K562 (cell line): Measurements from ENCODE around the gene PSMD11.

Experiments
- FOXK2 ChIP-seq, 2 experiments: fragments of 450-650 bp; IDR thresholded peaks in 1 of 2; conservative IDR thresholded peaks in 1 of 2; 2 replicates each; pipeline ENCODE4 v1.6.1; 2016; ENCODE audit warnings: low read depth in 2 of 2, mild to moderate bottlenecking in 1 of 2
- GTF3C2 ChIP-seq: IDR thresholded peaks from 3 replicates; pipeline ENCODE4 v1.6.1; 2011; ENCODE audit warnings: borderline replicate concordance, mild to moderate bottlenecking, moderate library complexity; ENCODE audit not compliant: insufficient read length; ENCODE audit errors: extremely low read depth
- JUND ChIP-seq, 2 experiments: IDR thresholded peaks; 2 replicates in 1 of 2; 3 replicates in 1 of 2; pipeline ENCODE4 v1.6.1; 2011; ENCODE audit warnings: borderline replicate concordance in 2 of 2, low read depth in 2 of 2, low read length in 2 of 2, improper control_type of control experiment in 1 of 2, missing biosample characterization in 1 of 2, missing genetic modification characterization in 1 of 2, missing genetic modification reagents in 1 of 2
- KDM4B ChIP-seq, 2 experiments: fragments of 450-650 bp in 1 of 2; sonication (generic) in 1 of 2; IDR thresholded peaks; 2 replicates each; pipeline ENCODE4 v1.6.1; 2016 to 2017; ENCODE audit warnings: borderline replicate concordance in 2 of 2, antibody characterized with exemption in 1 of 2, low read depth in 1 of 2, mild to moderate bottlenecking in 1 of 2
- MAX ChIP-seq: sonication (generic); formaldehyde crosslinking; IDR thresholded peaks from 2 replicates; pipeline ENCODE4 v1.9.0; 2022; ENCODE audit warnings: mild to moderate bottlenecking, missing genetic modification reagents
- MECOM ChIP-seq: fragments of 250-450 bp; sonication (Bioruptor Pico); IDR thresholded peaks from 2 replicates; pipeline ENCODE4 v1.8.0; 2022; ENCODE audit warnings: inconsistent platforms
- RBM22 ChIP-seq: fragments of 200-400 bp; formaldehyde crosslinking; IDR thresholded peaks from 2 replicates; pipeline ENCODE4 v1.6.1; 2018; ENCODE audit warnings: low read length, low read depth; ENCODE audit not compliant: poor library complexity, severe bottlenecking
- TBP ChIP-seq: optimal IDR thresholded peaks from 2 replicates; pipeline ENCODE3; 2011; ENCODE audit warnings: low read depth, low read length, improper control_type of control experiment
- ZBTB34 ChIP-seq: fragments of 250-450 bp; sonication (Bioruptor Pico); IDR thresholded peaks from 2 replicates; pipeline ENCODE4 v1.8.0; 2021; ENCODE audit warnings: mild to moderate bottlenecking, moderate library complexity
- ZNF12 ChIP-seq: sonication (generic); formaldehyde crosslinking; IDR thresholded peaks from 2 replicates; pipeline ENCODE4 v1.4.0; 2020; ENCODE audit warnings: mild to moderate bottlenecking, missing genetic modification reagents
- ZNF263 ChIP-seq: sonication (generic); formaldehyde crosslinking; IDR thresholded peaks from 2 replicates; pipeline ENCODE4 v1.8.0; 2022; ENCODE audit warnings: mild to moderate bottlenecking, missing genetic modification reagents, borderline replicate concordance
- TF ChIP-seq, protein P1 (sequence below), 3 experiments: IDR thresholded peaks in 2 of 3; conservative IDR thresholded peaks in 1 of 3; 2 replicates each; pipeline ENCODE4 v1.5.1; 2011 to 2012; ENCODE audit warnings: low read length in 3 of 3, mild to moderate bottlenecking in 3 of 3, control low read depth in 2 of 3, improper control_type of control experiment in 1 of 3, inconsistent platforms in 1 of 3, low read depth in 1 of 3, mixed read lengths in 1 of 3, moderate library complexity in 1 of 3; ENCODE audit not compliant: insufficient read depth in 2 of 3
- TF ChIP-seq, protein P2 (sequence below): sonication (generic); formaldehyde crosslinking; IDR thresholded peaks from 2 replicates; pipeline ENCODE4 v1.8.1; 2023; ENCODE audit warnings: mild to moderate bottlenecking, missing genetic modification reagents
- TF ChIP-seq, protein P3 (sequence below): sonication (generic); formaldehyde crosslinking; IDR thresholded peaks from 2 replicates; pipeline ENCODE4 v1.8.1; 2023; ENCODE audit warnings: mild to moderate bottlenecking, missing genetic modification reagents, moderate library complexity

DNA sequence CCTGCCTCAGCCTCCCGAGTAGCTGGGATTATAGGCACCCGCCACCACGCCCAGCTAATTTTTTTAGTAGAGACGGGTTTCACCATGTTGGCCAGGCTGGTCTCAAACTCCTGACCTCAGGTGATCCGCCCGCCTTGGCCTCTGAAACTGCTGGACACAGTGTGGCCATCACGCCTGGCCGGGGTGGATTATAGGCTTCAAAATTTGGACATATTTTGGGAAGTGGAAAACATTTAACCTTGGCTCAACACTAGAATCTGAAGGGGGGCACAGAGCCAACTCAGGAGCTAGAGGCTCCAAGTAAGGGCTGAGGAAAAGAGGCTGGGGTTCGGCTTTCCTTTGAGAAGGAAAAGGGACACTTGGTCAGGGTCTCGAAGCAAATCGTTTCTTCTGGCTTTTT, 40.3 kb downstream of the PSMD11 start:
- TF ChIP-seq RBM22 (no peak), ZNF12 (CRISPR knock-in tag) (no peak), MAX (CRISPR knock-in tag) (no peak), ZBTB34 (CRISPR knock-in tag) (no peak), FOXK2 (conservative IDR thresholded peaks at IDR 0.05 in 1 of 2, IDR thresholded peaks at IDR 0.05 in 1 of 2; ENCODE audit: low read depth in 2 of 2) (no peak), MECOM (CRISPR knock-in tag) (no peak), ZNF263 (CRISPR knock-in tag) (no peak), TBP (no peak), JUND (IDR thresholded peaks at IDR 0.05; ENCODE audit: borderline replicate concordance, low read depth, low read length) (no peak), JUND (tag; IDR thresholded peaks at IDR 0.05; ENCODE audit: borderline replicate concordance, low read depth, low read length) (no peak), KDM4B (IDR thresholded peaks at IDR 0.05; ENCODE audit: borderline replicate concordance in 2 of 2, low read depth in 1 of 2) (no peak), GTF3C2 (no peak)
- TF ChIP-seq, protein P1, sequence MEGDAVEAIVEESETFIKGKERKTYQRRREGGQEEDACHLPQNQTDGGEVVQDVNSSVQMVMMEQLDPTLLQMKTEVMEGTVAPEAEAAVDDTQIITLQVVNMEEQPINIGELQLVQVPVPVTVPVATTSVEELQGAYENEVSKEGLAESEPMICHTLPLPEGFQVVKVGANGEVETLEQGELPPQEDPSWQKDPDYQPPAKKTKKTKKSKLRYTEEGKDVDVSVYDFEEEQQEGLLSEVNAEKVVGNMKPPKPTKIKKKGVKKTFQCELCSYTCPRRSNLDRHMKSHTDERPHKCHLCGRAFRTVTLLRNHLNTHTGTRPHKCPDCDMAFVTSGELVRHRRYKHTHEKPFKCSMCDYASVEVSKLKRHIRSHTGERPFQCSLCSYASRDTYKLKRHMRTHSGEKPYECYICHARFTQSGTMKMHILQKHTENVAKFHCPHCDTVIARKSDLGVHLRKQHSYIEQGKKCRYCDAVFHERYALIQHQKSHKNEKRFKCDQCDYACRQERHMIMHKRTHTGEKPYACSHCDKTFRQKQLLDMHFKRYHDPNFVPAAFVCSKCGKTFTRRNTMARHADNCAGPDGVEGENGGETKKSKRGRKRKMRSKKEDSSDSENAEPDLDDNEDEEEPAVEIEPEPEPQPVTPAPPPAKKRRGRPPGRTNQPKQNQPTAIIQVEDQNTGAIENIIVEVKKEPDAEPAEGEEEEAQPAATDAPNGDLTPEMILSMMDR (IDR thresholded peaks at IDR 0.05 in 2 of 3, conservative IDR thresholded peaks at IDR 0.05 in 1 of 3; ENCODE audit: insufficient read depth in 2 of 3, low read depth in 1 of 3, low read length in 3 of 3) = no peak
- TF ChIP-seq, protein P2, sequence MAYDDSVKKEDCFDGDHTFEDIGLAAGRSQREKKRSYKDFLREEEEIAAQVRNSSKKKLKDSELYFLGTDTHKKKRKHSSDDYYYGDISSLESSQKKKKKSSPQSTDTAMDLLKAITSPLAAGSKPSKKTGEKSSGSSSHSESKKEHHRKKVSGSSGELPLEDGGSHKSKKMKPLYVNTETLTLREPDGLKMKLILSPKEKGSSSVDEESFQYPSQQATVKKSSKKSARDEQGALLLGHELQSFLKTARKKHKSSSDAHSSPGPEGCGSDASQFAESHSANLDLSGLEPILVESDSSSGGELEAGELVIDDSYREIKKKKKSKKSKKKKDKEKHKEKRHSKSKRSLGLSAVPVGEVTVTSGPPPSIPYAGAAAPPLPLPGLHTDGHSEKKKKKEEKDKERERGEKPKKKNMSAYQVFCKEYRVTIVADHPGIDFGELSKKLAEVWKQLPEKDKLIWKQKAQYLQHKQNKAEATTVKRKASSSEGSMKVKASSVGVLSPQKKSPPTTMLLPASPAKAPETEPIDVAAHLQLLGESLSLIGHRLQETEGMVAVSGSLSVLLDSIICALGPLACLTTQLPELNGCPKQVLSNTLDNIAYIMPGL (CRISPR knock-in tag) = no peak
- TF ChIP-seq, protein P3, sequence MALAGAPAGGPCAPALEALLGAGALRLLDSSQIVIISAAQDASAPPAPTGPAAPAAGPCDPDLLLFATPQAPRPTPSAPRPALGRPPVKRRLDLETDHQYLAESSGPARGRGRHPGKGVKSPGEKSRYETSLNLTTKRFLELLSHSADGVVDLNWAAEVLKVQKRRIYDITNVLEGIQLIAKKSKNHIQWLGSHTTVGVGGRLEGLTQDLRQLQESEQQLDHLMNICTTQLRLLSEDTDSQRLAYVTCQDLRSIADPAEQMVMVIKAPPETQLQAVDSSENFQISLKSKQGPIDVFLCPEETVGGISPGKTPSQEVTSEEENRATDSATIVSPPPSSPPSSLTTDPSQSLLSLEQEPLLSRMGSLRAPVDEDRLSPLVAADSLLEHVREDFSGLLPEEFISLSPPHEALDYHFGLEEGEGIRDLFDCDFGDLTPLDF (CRISPR knock-in tag) = no peak
